ENCODE data around the gene RELN. TPM values are rescaled to one million over a fixed set of nuclear protein-coding genes. Genes with fewer than 3 reads are reported as not detected.

The RELN gene
- total RNA-seq, 1 experiment from 2014 or later, result 0.31 TPM

- no peaks in the 10 kb centered on the region for H3K4me1 Mint-ChIP-seq (ENCODE audit: low read depth, unreplicated experiment)
- no peaks in the 10 kb centered on the region for H3K36me3 Mint-ChIP-seq (ENCODE audit: insufficient read depth, unreplicated experiment)
- no TSS peak for BruUV-seq (replicated peaks)
- intact Hi-C loops (cut with micrococcal nuclease; ENCODE audit: unreplicated experiment), result loop anchor here (5.0 kb wide), 1 partner anchor 76 kb away; no protein-coding TSS in a partner anchor
- TF ChIP-seq, protein P1, sequence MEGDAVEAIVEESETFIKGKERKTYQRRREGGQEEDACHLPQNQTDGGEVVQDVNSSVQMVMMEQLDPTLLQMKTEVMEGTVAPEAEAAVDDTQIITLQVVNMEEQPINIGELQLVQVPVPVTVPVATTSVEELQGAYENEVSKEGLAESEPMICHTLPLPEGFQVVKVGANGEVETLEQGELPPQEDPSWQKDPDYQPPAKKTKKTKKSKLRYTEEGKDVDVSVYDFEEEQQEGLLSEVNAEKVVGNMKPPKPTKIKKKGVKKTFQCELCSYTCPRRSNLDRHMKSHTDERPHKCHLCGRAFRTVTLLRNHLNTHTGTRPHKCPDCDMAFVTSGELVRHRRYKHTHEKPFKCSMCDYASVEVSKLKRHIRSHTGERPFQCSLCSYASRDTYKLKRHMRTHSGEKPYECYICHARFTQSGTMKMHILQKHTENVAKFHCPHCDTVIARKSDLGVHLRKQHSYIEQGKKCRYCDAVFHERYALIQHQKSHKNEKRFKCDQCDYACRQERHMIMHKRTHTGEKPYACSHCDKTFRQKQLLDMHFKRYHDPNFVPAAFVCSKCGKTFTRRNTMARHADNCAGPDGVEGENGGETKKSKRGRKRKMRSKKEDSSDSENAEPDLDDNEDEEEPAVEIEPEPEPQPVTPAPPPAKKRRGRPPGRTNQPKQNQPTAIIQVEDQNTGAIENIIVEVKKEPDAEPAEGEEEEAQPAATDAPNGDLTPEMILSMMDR (IDR thresholded peaks at IDR 0.05; ENCODE audit: unreplicated experiment), result no peak
- H3K27ac Mint-ChIP-seq (ENCODE audit: unreplicated experiment), result no peak within 1 kb of the TSS
- H3K4me3 Mint-ChIP-seq (ENCODE audit: low read depth, unreplicated experiment), result peak within 1 kb of the TSS; percentile 67
- peaks cover 49% of the 10 kb centered on the region for H3K27me3 Mint-ChIP-seq (ENCODE audit: unreplicated experiment)
- peaks cover 1% of the 10 kb centered on the region for H3K9me3 Mint-ChIP-seq (ENCODE audit: low read depth, unreplicated experiment)
- peak; percentile 54 for DNase-seq
- CTCF ChIA-PET, result no interaction called here
Observed at GRCh38 chr7:103446049-103446520, 543.4 kb downstream of the RELN start, which contains the start of gene SLC26A5. Gene SLC26A5, minus strand, starts transcription at chr7:103446207. Its CDS starts 24,693 bp downstream, at chr7:103421514.

- no peaks in the 10 kb centered on the region for H3K4me1 Mint-ChIP-seq (ENCODE audit: low read depth, unreplicated experiment)
- no peaks in the 10 kb centered on the region for H3K36me3 Mint-ChIP-seq (ENCODE audit: insufficient read depth, unreplicated experiment)
- TF ChIP-seq, protein P1 (IDR thresholded peaks at IDR 0.05; ENCODE audit: unreplicated experiment), result no peak
- H3K4me3 Mint-ChIP-seq (ENCODE audit: low read depth, unreplicated experiment), result peak overlapping the region; percentile 67
- no peak for DNase-seq
- BruUV-seq (replicated peaks), result no TSS peak
- CTCF ChIA-PET, result no interaction called here
- intact Hi-C loops (cut with micrococcal nuclease; ENCODE audit: unreplicated experiment), result loop anchor here (5.0 kb wide), 1 partner anchor 77 kb away; no protein-coding TSS in a partner anchor
- H3K27ac Mint-ChIP-seq (ENCODE audit: unreplicated experiment), result no peak overlapping the region
- peaks cover 42% of the 10 kb centered on the region for H3K27me3 Mint-ChIP-seq (ENCODE audit: unreplicated experiment)
- H3K9me3 Mint-ChIP-seq (ENCODE audit: low read depth, unreplicated experiment), result no peaks in the 10 kb centered on the region
Observed at GRCh38 chr7:103445228-103446048, 544.0 kb downstream of the RELN start.

DNA sequence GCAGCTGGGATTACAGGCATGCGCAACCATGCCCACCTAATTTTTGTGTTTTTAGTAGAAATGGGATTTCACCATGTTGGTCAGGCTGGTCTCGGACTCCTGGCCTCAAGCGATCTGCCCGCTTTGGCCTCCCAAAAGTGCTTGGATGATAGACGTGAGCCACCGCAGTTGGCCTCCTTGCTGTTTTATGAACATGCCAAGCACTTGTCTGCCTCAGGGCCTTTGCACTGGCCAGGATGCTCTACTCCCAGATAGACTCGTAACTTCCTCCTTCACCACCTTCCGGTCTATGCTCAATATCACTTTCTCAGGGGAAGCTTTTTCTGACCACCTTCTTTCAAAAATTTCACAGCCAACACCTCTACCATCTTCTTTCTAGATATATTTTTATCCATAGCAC, 549.8 kb downstream of the RELN start:
- intact Hi-C loops (cut with micrococcal nuclease; ENCODE audit: unreplicated experiment), result no loop called here
- no peak for DNase-seq
- Mint-ChIP-seq H3K4me3 (ENCODE audit: low read depth, unreplicated experiment) (no peak overlapping the region), H3K36me3 (ENCODE audit: insufficient read depth, unreplicated experiment) (no peaks in the 10 kb centered on the region), H3K4me1 (ENCODE audit: low read depth, unreplicated experiment) (no peaks in the 10 kb centered on the region), H3K27ac (ENCODE audit: unreplicated experiment) (no peak overlapping the region), H3K27me3 (ENCODE audit: unreplicated experiment) (peaks cover 9% of the 10 kb centered on the region), H3K9me3 (ENCODE audit: low read depth, unreplicated experiment) (no peaks in the 10 kb centered on the region)
- no TSS peak for BruUV-seq (replicated peaks)
- CTCF ChIA-PET, result no interaction called here
- TF ChIP-seq, protein P1 (IDR thresholded peaks at IDR 0.05; ENCODE audit: unreplicated experiment), result no peak

- no TSS peak for BruUV-seq (replicated peaks)
- DNase-seq, result no peak
- CTCF ChIA-PET, result no interaction called here
- Mint-ChIP-seq H3K36me3 (ENCODE audit: insufficient read depth, unreplicated experiment) (no peaks in the 10 kb centered on the region), H3K4me1 (ENCODE audit: low read depth, unreplicated experiment) (peaks cover 5% of the 10 kb centered on the region), H3K27ac (ENCODE audit: unreplicated experiment) (no peak overlapping the region), H3K4me3 (ENCODE audit: low read depth, unreplicated experiment) (no peak overlapping the region), H3K9me3 (ENCODE audit: low read depth, unreplicated experiment) (no peaks in the 10 kb centered on the region), H3K27me3 (ENCODE audit: unreplicated experiment) (no peaks in the 10 kb centered on the region)
- TF ChIP-seq, protein P1 (IDR thresholded peaks at IDR 0.05; ENCODE audit: unreplicated experiment), result no peak
- intact Hi-C loops (cut with micrococcal nuclease; ENCODE audit: unreplicated experiment), result no loop called here
Observed at GRCh38 chr7:103437623-103438022, 551.8 kb downstream of the RELN start.

Measured in Calu3 (cell line).